Daoy (cell line): Measurements from ENCODE around the gene RNF181. TPM values are rescaled to one million over a fixed set of nuclear protein-coding genes. Genes with fewer than 3 reads are reported as not detected.
"Not testable (repeated sequence)": the region's sequence is repeated elsewhere in the genome, so short reads cannot be mapped to it uniquely, and the experiment has no call there.

Source experiments
- DNase-seq: peaks from one replicate; pipeline ENCODE4 v3.0.0-alpha.2; 2015; ENCODE audit warnings: low read depth
- total RNA-seq: library from RNA; depleted of rRNA; stranded (reverse); fragments of >200 nt; shearing (Covaris generic); gene quantifications from 2 replicates; pipeline ENCODE4 v1.2.3, GENCODE V29; 2014; rRNA removed

Gene RNF181
- 314 and 360 TPM in 2 replicates for total RNA-seq

GRCh38 chr2:85595301-85596025, at the start of gene RNF181:
TSS of gene RNF181 (plus strand) at chr2:85595745. CDS start at chr2:85595764, 19 bp downstream.
- peak; percentile 98 for DNase-seq

GRCh38 chr2:85545780-85546240, 49.7 kb upstream of the RNF181 start:
- DNase-seq: no peak

GRCh38 chr2:85547089-85547858, 48.3 kb upstream of the RNF181 start:
- no peak for DNase-seq

- DNase-seq: no peak
These were observed 47.5 kb upstream of the RNF181 start for GRCh38 chr2:85547859-85548607.

- no peak for DNase-seq
These were observed 47.0 kb upstream of the RNF181 start for GRCh38 chr2:85548608-85548900.

GRCh38 chr2:85549095-85549494, 46.5 kb upstream of the RNF181 start:
- no peak for DNase-seq

- DNase-seq: peak; percentile 67
These were observed 45.7 kb upstream of the RNF181 start for GRCh38 chr2:85549826-85550225.

GRCh38 chr2:85550486-85550885, 45.1 kb upstream of the RNF181 start:
- DNase-seq: no peak

- peak; percentile 65 for DNase-seq
These were observed 43.6 kb upstream of the RNF181 start for GRCh38 chr2:85551698-85552678.

- no peak for DNase-seq
These were observed 42.4 kb upstream of the RNF181 start for GRCh38 chr2:85553184-85553583.

- no peak for DNase-seq
These were observed 40.4 kb upstream of the RNF181 start for GRCh38 chr2:85554980-85555612.

GRCh38 chr2:85557130-85557529, 38.4 kb upstream of the RNF181 start:
- no peak for DNase-seq

- DNase-seq: no peak
These were observed 37.4 kb upstream of the RNF181 start for GRCh38 chr2:85558160-85558559.

- not testable (repeated sequence) for DNase-seq
These were observed 35.2 kb upstream of the RNF181 start for GRCh38 chr2:85560403-85560726.

- no peak for DNase-seq
These were observed 34.7 kb upstream of the RNF181 start for GRCh38 chr2:85560812-85561279.

- DNase-seq: peak; percentile 96
These were observed 34.0 kb upstream of the RNF181 start, which contains the start of gene GGCX for GRCh38 chr2:85561280-85562212. TSS of gene GGCX (minus strand) at chr2:85561493. CDS start at chr2:85561428, 65 bp downstream.

GRCh38 chr2:85564144-85564563, 31.4 kb upstream of the RNF181 start:
- no peak for DNase-seq

GRCh38 chr2:85566265-85566664, 29.3 kb upstream of the RNF181 start:
- no peak for DNase-seq

- no peak for DNase-seq
These were observed 19.8 kb upstream of the RNF181 start for GRCh38 chr2:85575739-85576138.

GRCh38 chr2:85577063-85577385, 18.5 kb upstream of the RNF181 start:
- no peak for DNase-seq
